ENCODE measurements around the gene TLR9. TPM values are rescaled to one million over a fixed set of nuclear protein-coding genes. Genes with fewer than 3 reads are reported as not detected.
"Not testable (repeated sequence)": the region's sequence is repeated elsewhere in the genome, so short reads cannot be mapped to it uniquely, and the experiment has no call there.

Gene TLR9, protein sequence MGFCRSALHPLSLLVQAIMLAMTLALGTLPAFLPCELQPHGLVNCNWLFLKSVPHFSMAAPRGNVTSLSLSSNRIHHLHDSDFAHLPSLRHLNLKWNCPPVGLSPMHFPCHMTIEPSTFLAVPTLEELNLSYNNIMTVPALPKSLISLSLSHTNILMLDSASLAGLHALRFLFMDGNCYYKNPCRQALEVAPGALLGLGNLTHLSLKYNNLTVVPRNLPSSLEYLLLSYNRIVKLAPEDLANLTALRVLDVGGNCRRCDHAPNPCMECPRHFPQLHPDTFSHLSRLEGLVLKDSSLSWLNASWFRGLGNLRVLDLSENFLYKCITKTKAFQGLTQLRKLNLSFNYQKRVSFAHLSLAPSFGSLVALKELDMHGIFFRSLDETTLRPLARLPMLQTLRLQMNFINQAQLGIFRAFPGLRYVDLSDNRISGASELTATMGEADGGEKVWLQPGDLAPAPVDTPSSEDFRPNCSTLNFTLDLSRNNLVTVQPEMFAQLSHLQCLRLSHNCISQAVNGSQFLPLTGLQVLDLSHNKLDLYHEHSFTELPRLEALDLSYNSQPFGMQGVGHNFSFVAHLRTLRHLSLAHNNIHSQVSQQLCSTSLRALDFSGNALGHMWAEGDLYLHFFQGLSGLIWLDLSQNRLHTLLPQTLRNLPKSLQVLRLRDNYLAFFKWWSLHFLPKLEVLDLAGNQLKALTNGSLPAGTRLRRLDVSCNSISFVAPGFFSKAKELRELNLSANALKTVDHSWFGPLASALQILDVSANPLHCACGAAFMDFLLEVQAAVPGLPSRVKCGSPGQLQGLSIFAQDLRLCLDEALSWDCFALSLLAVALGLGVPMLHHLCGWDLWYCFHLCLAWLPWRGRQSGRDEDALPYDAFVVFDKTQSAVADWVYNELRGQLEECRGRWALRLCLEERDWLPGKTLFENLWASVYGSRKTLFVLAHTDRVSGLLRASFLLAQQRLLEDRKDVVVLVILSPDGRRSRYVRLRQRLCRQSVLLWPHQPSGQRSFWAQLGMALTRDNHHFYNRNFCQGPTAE
- under 1 TPM; 0.59 to 0.90 TPM for total RNA-seq

DNA sequence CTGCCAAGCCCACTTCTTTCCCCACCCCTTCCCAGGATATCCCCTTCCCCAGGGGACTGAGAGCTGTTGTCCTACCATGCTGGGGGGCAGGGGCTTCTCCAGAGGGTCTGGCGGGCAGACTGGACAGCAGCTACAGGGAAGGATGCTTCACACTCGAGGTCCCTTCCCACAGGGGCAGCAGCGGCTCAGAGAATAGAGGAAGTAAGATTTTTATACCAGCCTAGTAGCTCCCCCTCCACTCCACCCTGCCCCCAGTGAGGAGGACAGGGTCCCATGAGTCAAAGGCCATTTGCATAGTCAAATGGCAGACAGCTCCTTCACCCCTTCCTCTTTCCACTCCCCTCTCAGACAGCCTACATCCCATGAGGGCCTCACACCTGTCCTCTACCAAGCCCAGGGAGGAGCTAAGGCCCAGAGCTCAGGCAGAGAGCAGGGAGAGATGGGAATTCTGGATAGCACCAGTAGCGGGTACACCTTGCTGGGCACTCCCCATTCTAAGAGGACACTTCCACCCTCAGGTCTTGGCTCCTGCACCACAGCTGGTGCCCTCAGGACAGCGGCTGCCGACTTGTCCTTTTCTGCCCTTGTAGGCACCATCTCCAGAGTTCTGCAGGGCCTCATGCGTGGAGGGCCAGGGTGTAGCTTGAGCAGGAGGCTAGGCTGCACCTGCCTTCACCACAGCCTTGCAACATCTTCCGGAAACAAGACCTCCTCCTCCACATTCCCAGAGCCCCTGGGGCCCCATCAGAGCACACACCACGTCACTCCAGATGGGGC lies at the start of gene TLR9:
TSS of gene TLR9 (minus strand) at position 194 of the 777 bp plus-strand sequence. CDS start at position 78, 116 bp downstream.
- Mint-ChIP-seq H3K27ac (peak within 1 kb of the TSS; percentile 38), H3K27me3 (no peaks in the 10 kb centered on the region), H3K4me3 (peak within 1 kb of the TSS; percentile 30), H3K9me3 (no peaks in the 10 kb centered on the region), H3K4me1 (ENCODE audit: low read depth) (peaks cover 56% of the 10 kb centered on the region), H3K36me3 (peaks cover 12% of the 10 kb centered on the region)
- ChIA-PET POLR2A (interaction anchor here (0.7 to 1.2 kb wide), 5 partner anchors 9 to 114 kb away, joined by 3 to 5 read pairs (median 3); no protein-coding TSS in a partner anchor), CTCF (interaction anchor here (0.6 to 12.4 kb wide), 8 partner anchors 8 to 284 kb away, joined by 3 to 271 read pairs (median 4); partner anchors contain the start of genes RRP9 and WDR82)
- intact Hi-C loops (cut with micrococcal nuclease), result no loop called here
- DNase-seq, result peak; percentile 59

DNA sequence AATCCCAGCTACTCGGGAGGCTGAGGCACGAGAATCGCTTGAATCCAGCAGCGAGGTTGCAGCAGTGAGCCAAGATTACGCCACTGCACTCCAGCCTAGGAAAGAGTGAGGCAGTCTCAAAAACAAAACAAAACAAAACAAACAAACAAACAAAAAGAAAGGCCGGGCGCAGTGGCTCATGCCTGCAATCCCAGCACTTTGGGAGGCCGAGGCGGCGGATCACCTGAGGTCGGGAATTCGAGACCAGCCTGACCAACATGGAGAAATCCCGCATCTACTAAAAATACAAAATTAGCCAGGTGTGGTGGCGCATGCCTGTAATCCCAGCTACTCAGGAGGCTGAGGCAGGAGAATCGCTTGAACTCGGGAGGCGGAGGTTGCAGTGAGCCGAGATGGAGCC lies 49.3 kb upstream of the TLR9 start:
- CTCF ChIA-PET, result interaction anchor here (1.2 to 12.1 kb wide), 2 partner anchors 35 to 67 kb away, joined by 3 to 148 read pairs; partner anchors contain the start of gene TWF2
- peak; percentile 7 for DNase-seq
- POLR2A ChIA-PET, H3K9me3 Mint-ChIP-seq, H3K27me3 Mint-ChIP-seq: not testable (repeated sequence)
- intact Hi-C loops (cut with micrococcal nuclease), result loop anchor here (5.0 to 10.0 kb wide), 3 partner anchors 122 to 1670 kb away; partner anchors contain the start of gene POC1A
- Mint-ChIP-seq H3K4me1 (ENCODE audit: low read depth) (peaks cover 58% of the 10 kb centered on the region), H3K27ac (peak overlapping the region; percentile 95), H3K4me3 (peak overlapping the region; percentile 92), H3K36me3 (peaks cover 78% of the 10 kb centered on the region)

DNA sequence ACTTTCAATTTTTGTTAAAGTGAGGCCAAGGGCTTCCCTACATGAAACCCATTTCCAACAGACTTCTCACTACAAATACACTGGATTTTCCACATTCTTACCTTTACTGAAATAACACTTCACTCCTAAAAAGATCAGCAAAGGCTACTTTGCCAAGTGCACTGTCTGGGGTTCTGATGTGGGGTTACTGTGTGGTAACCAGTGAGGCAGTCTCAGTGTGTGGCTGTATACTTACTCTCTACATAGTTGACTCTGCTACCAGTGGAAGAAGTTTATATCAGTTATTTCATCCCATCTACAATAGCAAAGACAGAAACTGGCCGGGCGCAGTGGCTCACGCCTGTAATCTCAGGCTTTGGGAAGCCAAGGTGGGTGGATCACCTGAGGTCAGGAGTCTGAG lies 47.4 kb upstream of the TLR9 start:
- intact Hi-C loops (cut with micrococcal nuclease), result loop anchor here (10.0 kb wide), 1 partner anchor 1668 kb away; no protein-coding TSS in a partner anchor
- H3K4me1 Mint-ChIP-seq (ENCODE audit: low read depth), result peaks cover 69% of the 10 kb centered on the region
- no peaks in the 10 kb centered on the region for H3K9me3 Mint-ChIP-seq
- peak overlapping the region; percentile 92 for H3K4me3 Mint-ChIP-seq
- H3K36me3 Mint-ChIP-seq, result peaks cover 83% of the 10 kb centered on the region
- POLR2A ChIA-PET, result interaction anchor here (1.5 to 3.8 kb wide), 4 partner anchors 11 to 34 kb away, joined by 4 to 26 read pairs (median 11); partner anchors contain the start of gene TWF2
- peak overlapping the region; percentile 95 for H3K27ac Mint-ChIP-seq
- DNase-seq, result peak; percentile 29
- CTCF ChIA-PET, result interaction anchor here (0.9 to 3.1 kb wide), 5 partner anchors 19 to 67 kb away, joined by 3 to 15 read pairs (median 7); partner anchors contain the start of gene PPM1M
- no peaks in the 10 kb centered on the region for H3K27me3 Mint-ChIP-seq

DNA sequence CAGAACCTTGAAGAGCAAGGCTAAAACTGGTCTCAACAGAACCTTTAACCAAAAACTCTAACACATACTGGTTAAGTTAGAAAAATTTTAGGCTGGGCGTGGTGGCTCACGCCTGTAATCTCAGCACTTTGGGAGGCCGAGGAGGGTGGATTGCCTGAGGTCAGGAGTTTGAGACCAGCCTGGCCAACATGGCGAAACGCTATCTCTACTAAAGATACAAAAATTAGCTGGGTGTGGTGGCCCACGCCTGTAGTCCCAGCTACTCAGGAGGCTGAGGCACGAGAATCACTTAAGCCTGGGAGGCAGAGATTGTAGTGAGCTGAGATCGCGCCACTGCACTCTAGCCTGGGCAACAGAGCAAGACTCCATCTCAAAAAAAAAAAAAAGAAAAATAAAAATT lies 46.7 kb upstream of the TLR9 start:
- intact Hi-C loops (cut with micrococcal nuclease), result loop anchor here (10.0 kb wide), 1 partner anchor 1667 kb away; no protein-coding TSS in a partner anchor
- CTCF ChIA-PET, result interaction anchor here (0.7 to 3.1 kb wide), 8 partner anchors 12 to 117 kb away, joined by 3 to 15 read pairs (median 6); partner anchors contain the start of genes POC1A and PPM1M

DNA sequence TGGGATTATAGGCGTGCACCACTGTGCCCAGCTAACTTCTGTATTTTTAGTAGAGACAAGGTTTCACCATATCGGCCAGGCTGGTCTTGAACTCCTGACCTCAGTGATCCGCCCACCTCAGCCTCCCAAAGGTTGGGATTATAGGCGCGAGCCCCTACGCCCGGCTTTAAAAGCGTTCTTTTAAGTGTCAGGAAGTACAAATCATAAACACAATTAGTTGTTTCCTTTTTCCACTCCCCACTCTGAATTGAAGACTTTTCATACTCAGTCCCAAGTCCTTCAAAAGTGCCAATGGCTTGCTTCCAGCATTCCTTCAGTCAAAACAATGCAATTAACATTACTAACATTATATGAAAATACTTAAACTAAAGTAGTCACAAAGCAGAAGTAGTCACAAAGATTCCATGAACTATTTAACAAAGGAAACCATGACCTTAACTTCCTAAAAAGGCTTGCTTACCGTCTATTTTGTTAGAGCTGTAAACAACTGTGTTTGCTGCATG lies 44.9 kb upstream of the TLR9 start:
- H3K4me3 Mint-ChIP-seq, result peak overlapping the region; percentile 77
- no peaks in the 10 kb centered on the region for H3K27me3 Mint-ChIP-seq
- peaks cover 80% of the 10 kb centered on the region for H3K36me3 Mint-ChIP-seq
- no peaks in the 10 kb centered on the region for H3K9me3 Mint-ChIP-seq
- POLR2A ChIA-PET, result interaction anchor here (1.1 to 3.8 kb wide), 5 partner anchors 9 to 30 kb away, joined by 3 to 26 read pairs (median 13); no protein-coding TSS in a partner anchor
- peaks cover 85% of the 10 kb centered on the region for H3K4me1 Mint-ChIP-seq (ENCODE audit: low read depth)
- peak overlapping the region; percentile 91 for H3K27ac Mint-ChIP-seq
- peak; percentile 31 for DNase-seq
- CTCF ChIA-PET, result interaction anchor here (0.7 to 3.1 kb wide), 9 partner anchors 10 to 69 kb away, joined by 3 to 15 read pairs (median 5); no protein-coding TSS in a partner anchor
- intact Hi-C loops (cut with micrococcal nuclease), result loop anchor here (10.0 kb wide), 1 partner anchor 1666 kb away; no protein-coding TSS in a partner anchor

More for the DNA sequence above, 46.7 kb upstream of the TLR9 start:
- Mint-ChIP-seq H3K4me1 (ENCODE audit: low read depth) (peaks cover 75% of the 10 kb centered on the region), H3K36me3 (peaks cover 84% of the 10 kb centered on the region), H3K4me3 (peak overlapping the region; percentile 77), H3K27ac (peak overlapping the region; percentile 91)
- POLR2A ChIA-PET, result interaction anchor here (1.1 to 3.8 kb wide), 7 partner anchors 10 to 33 kb away, joined by 3 to 26 read pairs (median 6); partner anchors contain the start of genes GLYCTK and TWF2
- H3K9me3 Mint-ChIP-seq, H3K27me3 Mint-ChIP-seq: not testable (repeated sequence)
- peak; percentile 10 for DNase-seq

DNA sequence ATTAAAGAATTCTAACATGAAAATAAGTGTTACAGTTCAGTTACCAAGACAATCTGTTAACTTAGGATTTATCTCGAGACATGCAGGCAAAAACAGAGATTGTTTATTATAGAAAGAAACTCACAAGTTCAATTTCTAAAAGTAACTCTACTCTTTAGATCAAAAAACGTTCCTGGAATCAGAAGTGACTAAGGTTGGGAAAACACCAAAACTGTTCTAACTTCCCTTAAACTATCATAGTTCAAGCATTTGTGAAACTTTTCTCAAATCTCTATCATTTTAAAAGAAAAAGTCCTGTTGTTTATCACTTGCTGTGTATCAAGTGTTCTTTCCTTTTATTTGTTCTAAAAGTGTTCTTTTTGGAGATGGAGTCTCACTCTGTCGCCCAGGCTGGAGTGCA lies 44.3 kb upstream of the TLR9 start:
- ChIA-PET CTCF (interaction anchor here (3.1 to 3.3 kb wide), 2 partner anchors 38 to 69 kb away, joined by 10 to 15 read pairs; no protein-coding TSS in a partner anchor), POLR2A (interaction anchor here (0.7 to 3.5 kb wide), 2 partner anchors 8 to 16 kb away, joined by 3 to 26 read pairs; no protein-coding TSS in a partner anchor)
- intact Hi-C loops (cut with micrococcal nuclease), result loop anchor here (10.0 kb wide), 1 partner anchor 1665 kb away; no protein-coding TSS in a partner anchor

DNA sequence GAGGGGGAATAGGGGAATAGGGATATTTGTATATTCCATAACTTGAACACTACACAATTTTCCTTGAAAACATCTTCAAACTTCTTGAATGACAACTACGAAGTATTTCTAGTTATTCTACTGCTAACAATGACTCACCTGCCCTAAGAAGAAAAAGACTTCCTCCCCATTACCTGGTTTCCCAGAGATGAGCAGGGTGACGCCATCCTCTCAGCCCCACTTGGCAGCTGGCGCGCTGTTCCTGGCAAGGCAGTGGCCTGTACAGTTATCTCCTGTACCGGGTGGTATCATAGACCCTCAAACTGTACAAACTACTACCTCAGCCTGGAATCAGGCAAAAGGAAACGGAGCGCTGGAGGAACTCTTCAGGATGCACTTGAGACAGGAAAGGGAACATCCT lies 42.6 kb upstream of the TLR9 start:
- DNase-seq, result peak; percentile 80

More for the DNA sequence above, 44.3 kb upstream of the TLR9 start:
- H3K4me3 Mint-ChIP-seq, result peak overlapping the region; percentile 77
- H3K9me3 Mint-ChIP-seq, result no peaks in the 10 kb centered on the region
- DNase-seq, result no peak
- H3K27me3 Mint-ChIP-seq, result no peaks in the 10 kb centered on the region
- H3K4me1 Mint-ChIP-seq (ENCODE audit: low read depth), result peaks cover 86% of the 10 kb centered on the region
- peaks cover 82% of the 10 kb centered on the region for H3K36me3 Mint-ChIP-seq
- H3K27ac Mint-ChIP-seq, result peak overlapping the region; percentile 91

DNA sequence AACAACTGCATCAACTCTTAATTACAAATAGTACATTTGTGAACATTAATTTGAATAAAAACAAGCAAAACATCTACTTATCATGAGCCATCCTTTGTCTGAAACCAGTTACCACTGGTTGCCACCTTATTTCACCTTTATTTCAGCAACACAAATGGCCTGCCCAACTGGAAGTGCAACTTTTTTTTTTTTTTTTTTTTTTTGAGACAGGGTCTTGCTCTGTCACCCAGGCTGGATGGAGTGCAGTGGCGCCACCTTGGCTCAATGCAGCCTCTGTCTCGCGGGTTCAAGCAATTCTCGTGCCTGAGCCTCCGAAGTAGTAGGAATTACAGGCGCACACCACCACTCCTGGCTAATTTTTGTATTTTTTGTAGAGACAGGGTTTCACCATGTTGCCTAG lies 39.9 kb upstream of the TLR9 start:
- H3K27ac Mint-ChIP-seq, result peak overlapping the region; percentile 56
- H3K27me3 Mint-ChIP-seq, result no peaks in the 10 kb centered on the region
- POLR2A ChIA-PET, result interaction anchor here (0.7 kb wide), 1 partner anchor 454 kb away, joined by 3 read pairs; no protein-coding TSS in a partner anchor

More for the DNA sequence above, 42.6 kb upstream of the TLR9 start:
- H3K27ac Mint-ChIP-seq, result peak overlapping the region; percentile 91
- H3K4me1 Mint-ChIP-seq (ENCODE audit: low read depth), result peaks cover 85% of the 10 kb centered on the region
- H3K9me3 Mint-ChIP-seq, result no peaks in the 10 kb centered on the region
- no peaks in the 10 kb centered on the region for H3K27me3 Mint-ChIP-seq
- CTCF ChIA-PET, result interaction anchor here (1.1 to 3.3 kb wide), 5 partner anchors 8 to 71 kb away, joined by 3 to 10 read pairs (median 5); no protein-coding TSS in a partner anchor
- POLR2A ChIA-PET, result interaction anchor here (1.8 to 2.2 kb wide), 2 partner anchors 9 to 15 kb away, joined by 7 to 9 read pairs; no protein-coding TSS in a partner anchor
- intact Hi-C loops (cut with micrococcal nuclease), result loop anchor here (1.0 kb wide), 2 partner anchors 9 kb away; no protein-coding TSS in a partner anchor
- peak overlapping the region; percentile 51 for H3K4me3 Mint-ChIP-seq
- peaks cover 80% of the 10 kb centered on the region for H3K36me3 Mint-ChIP-seq

DNA sequence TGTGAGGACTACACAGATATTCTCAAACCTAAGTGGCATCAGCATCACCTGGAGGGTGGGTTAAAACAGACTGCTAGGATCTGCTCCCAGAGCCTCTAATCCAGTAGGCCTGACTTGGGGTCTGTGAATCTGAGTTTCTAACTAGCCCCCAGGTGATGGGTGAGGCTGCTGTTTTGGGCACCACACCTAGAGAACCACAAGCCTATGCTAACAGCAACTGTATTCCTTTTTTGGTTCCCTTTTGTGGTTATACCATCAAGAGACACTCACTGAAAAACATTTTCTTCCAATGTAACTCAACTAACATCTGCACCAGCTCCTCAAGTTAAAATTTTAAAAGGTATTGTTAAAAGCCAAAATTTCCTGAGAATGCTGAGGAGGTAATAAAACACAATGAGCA lies 37.0 kb upstream of the TLR9 start:
- POLR2A ChIA-PET, result interaction anchor here (1.4 kb wide), 1 partner anchor 12 kb away, joined by 5 read pairs; no protein-coding TSS in a partner anchor
- Mint-ChIP-seq H3K4me3 (no peak overlapping the region), H3K27me3 (no peaks in the 10 kb centered on the region), H3K9me3 (no peaks in the 10 kb centered on the region), H3K4me1 (ENCODE audit: low read depth) (peaks cover 83% of the 10 kb centered on the region), H3K36me3 (peaks cover 91% of the 10 kb centered on the region), H3K27ac (peak overlapping the region; percentile 77)
- peak; percentile 6 for DNase-seq
- CTCF ChIA-PET, result interaction anchor here (0.6 to 1.6 kb wide), 2 partner anchors 42 to 77 kb away, joined by 3 to 5 read pairs; no protein-coding TSS in a partner anchor
- intact Hi-C loops (cut with micrococcal nuclease), result no loop called here

More for the DNA sequence above, 39.9 kb upstream of the TLR9 start:
- Mint-ChIP-seq H3K36me3 (peaks cover 83% of the 10 kb centered on the region), H3K4me1 (ENCODE audit: low read depth) (peaks cover 85% of the 10 kb centered on the region), H3K4me3 (no peak overlapping the region), H3K9me3 (no peaks in the 10 kb centered on the region)
- peak; percentile 17 for DNase-seq
- CTCF ChIA-PET, result interaction anchor here (1.0 kb wide), 1 partner anchor 33 kb away, joined by 4 read pairs; no protein-coding TSS in a partner anchor
- intact Hi-C loops (cut with micrococcal nuclease), result no loop called here
